B cell (primary cell): Measurements from ENCODE around the gene NPEPL1. TPM values are rescaled to one million over a fixed set of nuclear protein-coding genes. Genes with fewer than 3 reads are reported as not detected.

Experiments
- ATAC-seq: fragments of 200-7000 bp; cut with Tn5 transposase; one replicate; pipeline ENCODE4 v1.10.0; 2021; ENCODE audit warnings: low read depth, mild to moderate bottlenecking, moderate number of reproducible peaks, moderate library complexity
- CTCF ChIA-PET: fragments of 350-600 bp; sonication (Branson Sonifier 250); formaldehyde crosslinking; loops from one replicate; lab custom pipeline; 2021; ENCODE audit warnings: antibody characterized with exemption, inconsistent platforms; lab: Charles Lee
- POLR2A ChIA-PET: fragments of 350-600 bp; sonication (Branson Sonifier 250); formaldehyde crosslinking; loops from one replicate; lab custom pipeline; 2021; ENCODE audit warnings: antibody characterized with exemption; lab: Charles Lee
- DNase-seq: peaks from one replicate; pipeline ENCODE4 v3.0.0; 2013
- H2AFZ ChIP-seq: 2 replicates; pipeline ENCODE4 v1.6.1; 2012; ENCODE audit warnings: mild to moderate bottlenecking, low read depth, low read length; ENCODE audit not compliant: insufficient read depth, poor library complexity, severe bottlenecking
- H3K27ac ChIP-seq, 2 donors: 1 replicate in 1 of 2; 2 replicates in 1 of 2; pipeline ENCODE4 v1.5.1; 2012 to 2013; ENCODE audit warnings: low read length in 2 of 2, mild to moderate bottlenecking in 2 of 2, moderate library complexity in 1 of 2
- H3K27me3 ChIP-seq, 4 experiments: fragments of 200-600 bp in 1 of 4; sonication (generic) in 1 of 4; replicated peaks in 1 of 4; 1 replicate in 2 of 4; 2 replicates in 2 of 4; pipeline versions ENCODE4 v1.6.1 to v1.7.0; 2013 to 2016; ENCODE audit warnings: low read length in 3 of 4, mild to moderate bottlenecking in 2 of 4, mixed read lengths in 1 of 4, moderate library complexity in 1 of 4; ENCODE audit not compliant: insufficient read depth in 4 of 4, control insufficient read depth in 3 of 4; ENCODE audit errors: control extremely low read depth in 1 of 4
- H3K36me3 ChIP-seq, 2 experiments: replicated peaks in 1 of 2; 1 replicate in 1 of 2; 2 replicates in 1 of 2; pipeline versions ENCODE4 v1.6.1 to v1.7.1; 2013; ENCODE audit warnings: low read length in 1 of 2; ENCODE audit not compliant: insufficient read depth in 2 of 2, control insufficient read depth in 1 of 2; ENCODE audit errors: control extremely low read depth in 1 of 2, extremely low read depth in 1 of 2
- H3K4me1 ChIP-seq, 2 donors: fragments of 200-600 bp in 1 of 2; sonication (generic) in 1 of 2; 1 replicate in 1 of 2; 2 replicates in 1 of 2; pipeline versions ENCODE4 v1.5.1 to v1.6.1; 2013 to 2017; ENCODE audit warnings: low read length in 2 of 2; ENCODE audit not compliant: control insufficient read depth in 2 of 2, insufficient read depth in 2 of 2
- H3K4me2 ChIP-seq: replicated peaks from 2 replicates; pipeline ENCODE3; 2012; ENCODE audit warnings: mild to moderate bottlenecking, low read depth, low read length; ENCODE audit not compliant: poor library complexity, severe bottlenecking
- H3K4me3 ChIP-seq, 5 experiments: fragments of 200-600 bp in 1 of 5; sonication (generic) in 1 of 5; 1 replicate in 3 of 5; 2 replicates in 2 of 5; pipeline versions ENCODE4 v1.5.1 to v1.7.0; 2011 to 2016; ENCODE audit warnings: low read length in 4 of 5, mild to moderate bottlenecking in 4 of 5, low read depth in 2 of 5, control low read depth in 1 of 5, moderate library complexity in 1 of 5; ENCODE audit not compliant: insufficient read depth in 1 of 5; ENCODE audit errors: control extremely low read depth in 1 of 5, extremely low read depth in 1 of 5
- H3K79me2 ChIP-seq: fragments of 200-600 bp; sonication (generic); one replicate; pipeline ENCODE4 v1.6.0; 2016; ENCODE audit warnings: low read length; ENCODE audit not compliant: control insufficient read depth, insufficient read depth
- H3K9ac ChIP-seq: fragments of 200-600 bp; sonication (generic); 2 replicates; pipeline ENCODE4 v1.6.1; 2017; ENCODE audit warnings: mild to moderate bottlenecking, low read length, moderate library complexity
- H3K9me3 ChIP-seq, 3 donors: one replicate each; pipeline versions ENCODE4 v1.6.1 to v1.7.1; 2013; ENCODE audit warnings: low read length in 2 of 3; ENCODE audit not compliant: control insufficient read depth in 2 of 3, insufficient read depth in 1 of 3; ENCODE audit errors: control extremely low read depth in 1 of 3
- H4K20me1 ChIP-seq: 2 replicates; pipeline ENCODE4 v1.6.0; 2012; ENCODE audit warnings: mild to moderate bottlenecking, low read length; ENCODE audit not compliant: insufficient read depth, control insufficient read depth, poor library complexity, severe bottlenecking
- H3K27ac Mint-ChIP-seq: one replicate; pipeline ENCODE4 v1.8.0; 2021; ENCODE audit warnings: mixed read lengths
- H3K27me3 Mint-ChIP-seq: one replicate; pipeline ENCODE4 v1.8.0; 2021; ENCODE audit warnings: mixed read lengths
- H3K4me1 Mint-ChIP-seq: one replicate; pipeline ENCODE4 v1.8.0; 2021; ENCODE audit warnings: mixed read lengths
- H3K4me3 Mint-ChIP-seq: one replicate; pipeline ENCODE4 v1.8.0; 2021; ENCODE audit warnings: mixed read lengths
- H3K9me3 Mint-ChIP-seq: one replicate; pipeline ENCODE4 v1.8.0; 2022; ENCODE audit warnings: mixed read lengths; ENCODE audit not compliant: insufficient read depth
- EZH2 ChIP-seq: IDR thresholded peaks from 2 replicates; pipeline ENCODE4 v1.6.1; 2012; ENCODE audit warnings: borderline replicate concordance, low read depth, mild to moderate bottlenecking, moderate library complexity, low read length; ENCODE audit not compliant: insufficient read depth, poor library complexity, severe bottlenecking
- WGBS: methylation state at CpG from one replicate; pipeline ENCODE4 v1.1.5; 2013; ENCODE audit warnings: missing lambda C conversion rate; ENCODE audit not compliant: insufficient coverage; 5-methylcytosine and 5-hydroxymethylcytosine counted together
- intact Hi-C: fragments of 100-400 bp; cut with micrococcal nuclease; formaldehyde crosslinking; loops from one replicate; pipeline ENCODE4 v1.10.0; 2022
- polyA plus RNA-seq: library from polyadenylated mRNA; depleted of rRNA; stranded (reverse); fragments of >200 nt; gene quantifications from 2 replicates; pipeline ENCODE4 v1.2.3, GENCODE V29; 2012
- total RNA-seq, 2 donors: library from RNA; stranded (reverse); fragments of 120-200 nt in 1 of 2; gene quantifications; 1 replicate in 1 of 2; 2 replicates in 1 of 2; pipeline versions ENCODE4 v1.2.3 to v1.2.4, GENCODE V29; 2013 to 2022
- TF ChIP-seq, protein P1 (sequence below): fragments of 200-600 bp; IDR thresholded peaks from one replicate; pipeline ENCODE4 v1.8.0; 2022; ENCODE audit warnings: antibody characterized with exemption, mild to moderate bottlenecking

Gene NPEPL1
- total and polyA plus RNA-seq, 2 donors (not counting 1 experiment from before 2014, with no cell fraction given), result 34.3 to 45.1 TPM

DNA sequence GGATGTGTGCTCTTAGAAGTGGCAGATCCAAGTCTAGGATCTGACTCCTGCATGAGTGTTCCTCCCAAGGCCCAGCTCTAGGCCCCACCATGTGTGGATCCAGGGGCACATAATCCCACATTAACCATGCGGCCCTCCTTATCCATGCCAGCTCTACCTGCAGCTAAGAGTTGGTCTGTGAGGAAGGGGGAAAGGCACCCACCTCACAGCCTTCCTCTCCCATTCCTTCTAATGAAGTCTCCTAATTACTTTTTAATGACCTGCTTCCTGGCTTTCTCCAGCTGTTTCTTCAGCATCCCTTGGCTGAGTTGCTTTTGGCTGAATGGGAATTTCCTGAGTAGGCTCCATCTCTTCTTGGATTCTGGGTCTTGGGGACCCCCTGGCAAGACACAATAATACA is 52.2 kb downstream of the NPEPL1 start:
- Mint-ChIP-seq H3K4me3 (no peak overlapping the region), H3K27me3 (peaks cover 65% of the 10 kb centered on the region), H3K9me3 (no peaks in the 10 kb centered on the region), H3K27ac (no peak overlapping the region), H3K4me1 (no peaks in the 10 kb centered on the region)
- WGBS, result no CpG with 5 or more reads among the region's 1 CpG
- Histone ChIP-seq H3K4me2 (no peak overlapping the region), H3K79me2 (no peaks in the 10 kb centered on the region), H3K9me3 (peaks cover 0 to 9% (median 0%) of the 10 kb centered on the region in 3 donors), H4K20me1 (no peaks in the 10 kb centered on the region), H3K9ac (no peak overlapping the region), H3K4me1 (no peaks in the 10 kb centered on the region), H3K4me3 (no peak overlapping the region), H3K36me3 (no peaks in the 10 kb centered on the region), H3K27me3 (peaks cover 0 to 6% (median 3%) of the 10 kb centered on the region in 4 experiments), H2AFZ (no peak overlapping the region), H3K27ac (no peak overlapping the region)
- intact Hi-C loops, result no loop called here
- ATAC-seq (no peak), DNase-seq (no peak)
- CTCF ChIA-PET, result no interaction called here
- POLR2A ChIA-PET, result no interaction called here
- TF ChIP-seq, protein P1, sequence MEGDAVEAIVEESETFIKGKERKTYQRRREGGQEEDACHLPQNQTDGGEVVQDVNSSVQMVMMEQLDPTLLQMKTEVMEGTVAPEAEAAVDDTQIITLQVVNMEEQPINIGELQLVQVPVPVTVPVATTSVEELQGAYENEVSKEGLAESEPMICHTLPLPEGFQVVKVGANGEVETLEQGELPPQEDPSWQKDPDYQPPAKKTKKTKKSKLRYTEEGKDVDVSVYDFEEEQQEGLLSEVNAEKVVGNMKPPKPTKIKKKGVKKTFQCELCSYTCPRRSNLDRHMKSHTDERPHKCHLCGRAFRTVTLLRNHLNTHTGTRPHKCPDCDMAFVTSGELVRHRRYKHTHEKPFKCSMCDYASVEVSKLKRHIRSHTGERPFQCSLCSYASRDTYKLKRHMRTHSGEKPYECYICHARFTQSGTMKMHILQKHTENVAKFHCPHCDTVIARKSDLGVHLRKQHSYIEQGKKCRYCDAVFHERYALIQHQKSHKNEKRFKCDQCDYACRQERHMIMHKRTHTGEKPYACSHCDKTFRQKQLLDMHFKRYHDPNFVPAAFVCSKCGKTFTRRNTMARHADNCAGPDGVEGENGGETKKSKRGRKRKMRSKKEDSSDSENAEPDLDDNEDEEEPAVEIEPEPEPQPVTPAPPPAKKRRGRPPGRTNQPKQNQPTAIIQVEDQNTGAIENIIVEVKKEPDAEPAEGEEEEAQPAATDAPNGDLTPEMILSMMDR, result no peak
- TF ChIP-seq EZH2, result no peak

DNA sequence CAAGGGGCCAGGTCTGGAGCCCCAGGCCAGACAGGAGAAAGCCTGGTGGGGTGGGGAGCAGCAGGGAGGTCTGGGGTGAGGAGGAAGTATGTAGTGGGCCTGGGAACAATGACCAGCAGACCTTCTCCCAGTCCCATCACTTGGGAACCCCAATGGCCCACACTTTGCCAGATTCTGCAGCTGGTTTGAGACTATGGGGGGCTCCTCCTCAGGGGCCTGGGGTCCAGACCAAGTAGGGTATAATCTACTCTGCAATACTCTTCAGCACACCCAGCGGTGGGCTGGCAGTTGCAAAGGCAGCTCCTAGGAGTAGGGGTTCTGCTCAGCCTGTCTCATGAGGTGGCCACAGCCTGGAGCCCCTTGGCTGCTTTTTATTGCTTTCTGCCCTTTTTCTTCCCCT is 52.8 kb downstream of the NPEPL1 start:
- peaks cover 0 to 6% (median 0%) of the 10 kb centered on the region in 3 donors for H3K9me3 ChIP-seq
- no peak overlapping the region for H3K4me3 Mint-ChIP-seq
- H3K27me3 Mint-ChIP-seq, result peaks cover 64% of the 10 kb centered on the region
- TF ChIP-seq, protein P1, result no peak
- TF ChIP-seq EZH2, result no peak
- no peak overlapping the region for H3K9ac ChIP-seq
- intact Hi-C loops, result no loop called here
- H3K27ac Mint-ChIP-seq, result no peak overlapping the region
- no peaks in the 10 kb centered on the region for H3K79me2 ChIP-seq
- H3K27ac ChIP-seq, result no peak overlapping the region
- no peak overlapping the region for H2AFZ ChIP-seq
- no peak overlapping the region for H3K4me3 ChIP-seq
- H3K4me2 ChIP-seq, result no peak overlapping the region
- H3K27me3 ChIP-seq, result peaks cover 0 to 6% (median 3%) of the 10 kb centered on the region in 4 experiments
- no CpG with 5 or more reads among the region's 1 CpG for WGBS
- H4K20me1 ChIP-seq, result no peaks in the 10 kb centered on the region
- ATAC-seq, result no peak
- no peaks in the 10 kb centered on the region for H3K4me1 Mint-ChIP-seq
- POLR2A ChIA-PET, result no interaction called here
- H3K9me3 Mint-ChIP-seq, result no peaks in the 10 kb centered on the region
- CTCF ChIA-PET, result no interaction called here
- no peaks in the 10 kb centered on the region for H3K36me3 ChIP-seq
- H3K4me1 ChIP-seq, result no peaks in the 10 kb centered on the region
- DNase-seq, result no peak
